Inferior parietal cortex (tissue), 1 donor: ENCODE data around the gene MAP4K3.

ENCODE experiments used
- DNase-seq: peaks from one replicate; pipeline ENCODE4 v3.0.0-alpha.2; 2016; ENCODE audit errors: extremely low spot score

The MAP4K3 gene

DNA sequence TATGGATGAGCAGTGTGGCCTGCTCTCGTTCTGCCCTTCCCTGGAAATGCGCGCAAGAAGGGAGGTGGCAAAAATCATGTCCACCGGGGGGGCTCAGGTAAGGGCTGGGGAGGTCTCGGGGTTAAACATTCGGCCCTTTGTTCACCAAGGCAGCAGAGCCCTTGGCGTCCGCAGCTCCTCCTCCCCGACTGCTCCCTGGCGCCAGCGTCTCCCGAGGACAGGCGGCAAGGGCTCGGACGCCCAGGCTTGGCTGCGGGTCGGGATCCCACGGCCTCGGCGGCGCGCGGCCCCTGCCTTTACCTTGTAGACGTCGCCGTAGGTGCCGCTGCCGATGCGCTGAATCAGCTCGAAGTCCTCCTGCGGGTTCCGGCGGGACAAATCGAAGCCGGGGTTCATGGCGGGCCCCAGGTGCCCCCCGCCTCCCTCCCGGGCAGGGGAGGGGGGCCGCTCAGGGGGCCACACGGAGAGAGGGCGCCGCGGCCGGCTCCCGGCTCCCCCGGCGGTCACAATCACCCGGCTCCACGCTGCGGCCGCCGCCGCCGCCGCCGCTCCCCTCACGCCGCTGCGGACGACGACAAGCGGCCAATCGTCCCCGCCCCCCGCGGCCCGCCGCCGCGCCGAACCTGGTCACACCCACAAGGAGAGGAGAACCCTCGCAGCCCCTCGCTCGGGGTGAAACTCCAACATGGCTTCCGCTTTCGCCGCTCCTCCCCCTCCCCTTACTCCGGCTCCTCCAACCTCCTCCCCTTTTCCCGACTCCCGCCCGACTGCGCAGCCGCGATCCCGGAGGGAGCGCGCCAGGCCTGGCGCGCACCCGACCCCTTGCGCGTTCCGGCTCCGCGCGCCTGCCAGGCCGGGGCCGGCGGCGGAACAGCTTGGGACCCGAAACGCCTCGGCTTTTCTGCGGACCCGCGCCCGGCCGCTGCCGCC, at the start of gene MAP4K3:
Gene MAP4K3 (minus strand): TSS at position 694 of the 930 bp plus-strand sequence. CDS start 298 bp downstream, at position 396.
- peak; percentile 93 for DNase-seq

GRCh38 chr2:39486071-39486470, 49.0 kb upstream of the MAP4K3 start:
- DNase-seq = no peak

- no peak for DNase-seq
These were observed 47.8 kb upstream of the MAP4K3 start for GRCh38 chr2:39484620-39485495.

- no peak for DNase-seq
These were observed 47.1 kb upstream of the MAP4K3 start for GRCh38 chr2:39484206-39484605.

- no peak for DNase-seq
These were observed 46.4 kb upstream of the MAP4K3 start for GRCh38 chr2:39483534-39483933.

- DNase-seq = no peak
These were observed 44.5 kb upstream of the MAP4K3 start for GRCh38 chr2:39481611-39482010.

DNA sequence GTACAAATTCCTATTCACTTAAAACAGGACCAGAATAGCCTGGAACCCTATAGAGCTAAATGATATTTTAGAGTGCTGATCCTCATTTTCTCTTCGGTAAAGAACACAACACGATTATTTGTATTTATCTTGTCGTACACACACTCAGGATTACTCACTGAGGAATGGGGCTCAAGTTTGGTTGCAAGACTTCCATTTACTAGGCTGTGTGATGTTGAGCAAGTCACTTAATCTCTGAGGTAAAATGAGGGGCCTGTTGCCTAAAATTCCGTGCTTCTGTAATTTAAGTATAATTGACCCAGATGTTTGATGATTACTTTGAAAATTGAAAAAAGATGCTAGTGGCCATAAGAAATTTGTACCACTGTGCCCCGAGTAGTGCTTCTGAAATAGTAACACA, 42.6 kb upstream of the MAP4K3 start:
- DNase-seq = no peak

- DNase-seq = no peak
These were observed 42.1 kb upstream of the MAP4K3 start for GRCh38 chr2:39479053-39479670.

GRCh38 chr2:39476524-39476923, 39.4 kb upstream of the MAP4K3 start:
- no peak for DNase-seq

- no peak for DNase-seq
These were observed 37.9 kb upstream of the MAP4K3 start for GRCh38 chr2:39475006-39475405.

GRCh38 chr2:39470580-39470979, 33.5 kb upstream of the MAP4K3 start:
- no peak for DNase-seq

DNA sequence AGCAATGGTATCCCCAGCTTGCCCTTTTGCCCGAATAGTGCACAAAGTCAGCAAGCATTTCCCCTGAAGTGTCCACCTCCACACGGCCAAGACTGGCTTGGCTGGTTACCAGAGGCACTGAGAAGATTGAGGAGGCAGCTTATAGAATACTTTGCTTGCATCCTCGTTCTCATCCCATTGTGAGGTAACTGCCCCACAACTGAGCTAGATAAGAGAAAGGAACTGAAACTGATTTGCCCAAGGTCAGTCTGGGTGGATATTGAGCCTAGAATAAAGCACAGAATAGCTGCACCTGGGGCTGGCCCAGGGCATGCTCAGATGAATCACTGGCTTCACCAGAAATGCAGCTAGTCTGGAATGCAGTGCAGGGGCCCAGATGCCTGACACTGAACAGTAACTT, 32.7 kb upstream of the MAP4K3 start:
- peak; percentile 30 for DNase-seq

GRCh38 chr2:39468579-39469451, 31.7 kb upstream of the MAP4K3 start:
- peak; percentile 23 for DNase-seq

DNA sequence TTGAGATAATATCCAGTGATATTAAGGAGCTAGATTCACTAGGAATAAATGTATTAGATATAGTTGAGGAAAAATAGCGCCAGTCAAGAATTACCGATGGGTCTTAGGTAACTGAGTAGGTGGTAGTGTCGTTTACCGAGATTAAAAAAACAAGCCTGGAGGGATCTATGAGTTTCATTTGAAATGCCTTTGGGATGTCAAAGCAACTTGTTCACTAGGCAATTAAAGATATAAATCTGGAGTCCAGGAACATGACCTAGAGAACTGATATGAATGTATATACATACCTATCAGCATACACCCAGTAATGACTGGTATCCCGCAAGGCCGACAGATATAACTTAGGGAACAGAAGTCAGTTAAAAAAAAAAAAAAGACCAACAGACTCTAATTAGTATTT, 29.2 kb upstream of the MAP4K3 start:
- DNase-seq = no peak

DNA sequence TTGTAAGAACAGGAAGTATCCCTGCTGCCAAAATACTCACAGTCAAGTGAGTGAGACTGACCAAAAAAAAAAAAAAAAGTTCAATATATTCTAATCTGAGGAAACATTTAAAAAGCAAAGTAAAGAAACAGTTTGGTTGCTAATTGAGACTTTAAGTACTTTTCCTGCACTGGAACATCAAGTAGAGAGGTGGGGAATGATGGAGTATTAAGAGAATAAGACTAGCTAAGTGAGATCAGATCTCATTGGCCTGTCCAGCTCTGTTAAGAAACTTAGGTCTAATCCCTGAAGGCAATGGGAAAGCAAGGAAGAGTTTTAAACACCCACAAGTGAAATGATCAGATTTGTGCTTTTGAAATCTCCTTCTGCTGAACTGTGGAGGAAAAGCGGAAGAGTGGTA, 27.8 kb upstream of the MAP4K3 start:
- DNase-seq = no peak

- DNase-seq = no peak
These were observed 18.7 kb upstream of the MAP4K3 start for GRCh38 chr2:39455826-39456225.

- DNase-seq = no peak
These were observed 15.3 kb upstream of the MAP4K3 start for GRCh38 chr2:39452396-39452795.

GRCh38 chr2:39451954-39452353, 14.9 kb upstream of the MAP4K3 start:
- no peak for DNase-seq

DNA sequence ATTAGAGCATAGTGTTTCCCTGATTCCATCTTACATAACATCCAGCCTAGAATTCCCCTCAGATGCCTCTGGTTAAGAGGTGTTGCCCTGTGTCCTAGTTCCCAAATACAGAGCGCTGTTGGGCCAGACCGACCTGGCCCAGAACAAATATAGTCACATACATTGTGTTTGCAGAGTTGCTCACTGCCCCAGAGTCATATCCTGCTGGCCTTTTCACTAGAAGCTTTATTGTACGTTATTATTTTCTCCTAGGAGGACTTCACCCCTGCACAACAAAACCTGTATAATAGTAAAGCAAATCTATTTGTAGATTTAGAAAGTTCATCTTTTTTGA, 11.1 kb upstream of the MAP4K3 start:
- no peak for DNase-seq

GRCh38 chr2:39447266-39448168, 10.4 kb upstream of the MAP4K3 start:
- no peak for DNase-seq
